Gastroesophageal sphincter (tissue), 4 donors: ENCODE results near the gene SH3PXD2A. TPM values are rescaled to one million over a fixed set of nuclear protein-coding genes. Genes with fewer than 3 reads are reported as not detected.

Experiments used
- ATAC-seq: fragments of 150-250 bp; one replicate; pipeline ENCODE4 v1.9.1; 2016; ENCODE audit warnings: mild to moderate bottlenecking, moderate library complexity
- H3K27ac ChIP-seq, 4 donors: fragments of 200-600 bp; sonication (generic) in 3 of 4; 1 replicate in 3 of 4; 2 replicates in 1 of 4; pipeline ENCODE4 v1.5.1; 2016 to 2019
- H3K27me3 ChIP-seq: fragments of 200-600 bp; sonication (generic); one replicate; pipeline ENCODE4 v1.5.1; 2019
- H3K36me3 ChIP-seq, 2 donors: fragments of 200-600 bp; sonication (generic); one replicate each; pipeline ENCODE4 v1.5.1; 2019; ENCODE audit warnings: control low read depth in 1 of 2
- H3K4me1 ChIP-seq, 3 donors: fragments of 200-600 bp; sonication (generic); 1 replicate in 2 of 3; 2 replicates in 1 of 3; pipeline ENCODE4 v1.5.1; 2016 to 2019; ENCODE audit warnings: control low read depth in 2 of 3
- H3K4me3 ChIP-seq, 2 donors: fragments of 200-600 bp; sonication (generic); one replicate each; pipeline ENCODE4 v1.5.1; 2019; ENCODE audit warnings: mild to moderate bottlenecking in 1 of 2, moderate library complexity in 1 of 2
- H3K9me3 ChIP-seq, 3 donors: fragments of 200-600 bp; sonication (generic); one replicate each; pipeline ENCODE4 v1.5.1; 2017 to 2019; ENCODE audit warnings: control low read depth in 2 of 3
- CTCF ChIP-seq, 4 experiments: fragments of 200-600 bp in 2 of 4; fragments of 450-650 bp in 2 of 4; sonication (generic) in 1 of 4; IDR thresholded peaks; one replicate each; pipeline ENCODE4 v1.5.1; 2017 to 2019; ENCODE audit warnings: antibody characterized with exemption in 4 of 4, mild to moderate bottlenecking in 2 of 4, moderate library complexity in 2 of 4
- EP300 ChIP-seq: sonication (generic); formaldehyde crosslinking; IDR thresholded peaks from one replicate; pipeline ENCODE4 v1.6.1; 2017; ENCODE audit warnings: antibody characterized with exemption, mild to moderate bottlenecking
- POLR2A ChIP-seq, 2 donors: fragments of 450-650 bp; IDR thresholded peaks; one replicate each; pipeline ENCODE4 v1.6.1; 2017; ENCODE audit warnings: antibody characterized with exemption in 2 of 2, mild to moderate bottlenecking in 2 of 2, moderate library complexity in 1 of 2
- POLR2AphosphoS5 ChIP-seq: sonication (generic); formaldehyde crosslinking; IDR thresholded peaks from one replicate; pipeline ENCODE4 v1.6.1; 2017; ENCODE audit warnings: antibody characterized with exemption
- WGBS, 2 donors: methylation state at CpG; one replicate each; pipeline ENCODE4 v1.1.5; 2018; ENCODE audit warnings: low coverage in 1 of 2; 5-methylcytosine and 5-hydroxymethylcytosine counted together
- total RNA-seq, 4 donors: library from RNA; depleted of rRNA; stranded (reverse); fragments of >200 nt; gene quantifications; one replicate each; pipeline ENCODE4 v1.1.0, GENCODE V29; 2016

The SH3PXD2A gene
- total RNA-seq, 4 donors from 2014 or later = 31.2 to 65.2 (median 39.5) TPM

- Histone ChIP-seq H3K27me3 (no peaks in the 10 kb centered on the region), H3K9me3 (no peaks in the 10 kb centered on the region), H3K27ac (peak overlapping the region in 3 of 4 donors; percentile 13 to 77 (median 30)), H3K36me3 (peaks cover 0 to 47% of the 10 kb centered on the region in 2 donors), H3K4me1 (peaks cover 10 to 37% (median 21%) of the 10 kb centered on the region in 3 donors), H3K4me3 (no peak overlapping the region)
- no peak for TF ChIP-seq POLR2AphosphoS5
- TF ChIP-seq CTCF (IDR thresholded peaks at IDR 0.05) = peak; percentile 63 to 80 (median 74)
- TF ChIP-seq EP300 = no peak
- 40 to 53% methylated on average over 1 to 2 of the region's 3 CpGs for WGBS, 2 donors
- ATAC-seq = peak; percentile 44
These were observed 29.3 kb upstream of the SH3PXD2A start for GRCh38 chr10:103884681-103885139.

GRCh38 chr10:103882285-103883007 is 27.1 kb upstream of the SH3PXD2A start:
- Histone ChIP-seq H3K36me3 (peaks cover 0 to 64% of the 10 kb centered on the region in 2 donors), H3K9me3 (no peaks in the 10 kb centered on the region), H3K27ac (peak overlapping the region in 2 of 4 donors; percentile 57 to 70), H3K4me3 (no peak overlapping the region), H3K4me1 (peaks cover 0 to 27% (median 5%) of the 10 kb centered on the region in 3 donors), H3K27me3 (no peaks in the 10 kb centered on the region)
- no peak for TF ChIP-seq POLR2A (IDR thresholded peaks at IDR 0.05)
- no peak for TF ChIP-seq EP300
- WGBS, 2 donors = 100% methylated on average over 3 of the region's 8 CpGs; no CpG with 5 or more reads in 1 of the 2 donors
- ATAC-seq = no peak

- TF ChIP-seq POLR2AphosphoS5 = no peak
- Histone ChIP-seq H3K4me3 (no peak overlapping the region), H3K4me1 (peaks cover 0 to 26% (median 4%) of the 10 kb centered on the region in 3 donors), H3K27me3 (no peaks in the 10 kb centered on the region), H3K9me3 (no peaks in the 10 kb centered on the region), H3K27ac (peak overlapping the region in 3 of 4 donors; percentile 24 to 70 (median 57)), H3K36me3 (peaks cover 0 to 64% of the 10 kb centered on the region in 2 donors)
- ATAC-seq = no peak
- 50 to 65% methylated on average over 12 to 15 of the region's 15 CpGs for WGBS, 2 donors
These were observed 26.3 kb upstream of the SH3PXD2A start for GRCh38 chr10:103881416-103882284.

GRCh38 chr10:103879831-103880230 is 24.5 kb upstream of the SH3PXD2A start:
- Histone ChIP-seq H3K27ac (no peak overlapping the region), H3K9me3 (no peaks in the 10 kb centered on the region), H3K4me3 (no peak overlapping the region), H3K36me3 (peaks cover 0 to 69% of the 10 kb centered on the region in 2 donors), H3K27me3 (no peaks in the 10 kb centered on the region), H3K4me1 (peaks cover 0 to 26% (median 0%) of the 10 kb centered on the region in 3 donors)
- TF ChIP-seq CTCF (IDR thresholded peaks at IDR 0.05) (no peak), EP300 (no peak), POLR2AphosphoS5 (no peak), POLR2A (IDR thresholded peaks at IDR 0.05) (no peak)
- WGBS, 2 donors = 83 to 98% methylated on average over 2 to 5 of the region's 7 CpGs
- ATAC-seq = no peak

GRCh38 chr10:103879409-103879808 is 24.0 kb upstream of the SH3PXD2A start:
- ATAC-seq = no peak
- Histone ChIP-seq H3K4me1 (peaks cover 0 to 26% (median 0%) of the 10 kb centered on the region in 3 donors), H3K27me3 (no peaks in the 10 kb centered on the region), H3K9me3 (no peaks in the 10 kb centered on the region), H3K27ac (no peak overlapping the region), H3K4me3 (no peak overlapping the region), H3K36me3 (peaks cover 0 to 69% of the 10 kb centered on the region in 2 donors)
- WGBS, 2 donors = 77 to 85% methylated on average over 6 to 9 of the region's 9 CpGs
- TF ChIP-seq EP300 (no peak), POLR2A (IDR thresholded peaks at IDR 0.05) (no peak), CTCF (IDR thresholded peaks at IDR 0.05) (no peak), POLR2AphosphoS5 (no peak)
